ENCODE results near the gene GPC1.
"Not testable (repeated sequence)": the region's sequence is repeated elsewhere in the genome, so short reads cannot be mapped to it uniquely, and the experiment has no call there.

The GPC1 gene

GRCh38 chr2:240469239-240469636, 33.8 kb downstream of the GPC1 start:
- no peak for DNase-seq

DNA sequence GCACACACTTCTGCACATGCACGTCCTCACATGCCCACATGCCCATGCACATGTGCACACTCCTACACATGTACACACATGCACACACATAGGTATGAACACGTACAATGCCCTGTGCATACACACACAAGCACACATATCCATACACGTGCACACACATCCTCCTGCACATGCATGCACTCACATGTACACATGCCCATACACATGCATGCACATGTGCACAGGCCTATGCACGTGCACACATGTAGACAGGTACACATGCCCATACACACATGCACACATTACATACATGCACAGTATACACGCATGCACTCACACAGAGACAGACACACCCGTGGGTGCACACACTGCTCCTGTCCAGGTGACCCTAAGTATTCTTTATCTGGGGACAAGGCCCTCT, 34.3 kb downstream of the GPC1 start:
- no peak for DNase-seq

DNA sequence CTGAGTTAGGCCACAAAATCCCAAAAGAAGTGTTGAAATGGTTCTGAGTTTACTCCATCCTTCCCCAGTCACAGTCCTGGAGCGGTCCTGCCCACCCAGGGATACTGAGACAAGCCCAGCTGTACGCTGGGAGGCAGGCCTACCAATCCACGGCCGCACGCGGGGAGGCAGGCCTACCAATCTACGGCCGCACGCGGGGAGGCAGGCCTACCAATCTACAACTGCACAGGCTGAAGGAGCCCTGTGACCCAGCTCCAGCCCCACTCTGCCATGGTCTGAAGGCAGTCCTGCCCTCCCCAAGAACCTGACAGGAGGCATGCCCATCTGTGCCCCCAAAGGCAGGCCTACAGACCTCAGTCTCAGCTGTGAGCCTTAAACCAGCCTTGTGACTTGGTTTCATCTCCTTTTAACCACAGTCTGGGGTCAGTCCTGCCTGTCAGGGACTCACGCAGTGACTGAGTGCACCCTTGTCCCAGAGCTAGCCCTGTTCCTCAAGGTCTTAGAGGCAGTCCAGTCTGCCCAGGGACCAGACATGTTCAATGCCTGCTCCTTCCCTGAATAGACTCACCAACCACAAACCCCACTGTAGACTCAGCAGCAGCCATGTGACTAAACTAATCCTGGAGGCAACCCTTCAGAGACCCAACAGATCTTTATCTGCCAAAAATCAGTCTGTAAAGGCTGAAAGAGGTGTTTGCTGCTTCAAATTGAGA, 36.8 kb downstream of the GPC1 start:
- no peak for DNase-seq

DNA sequence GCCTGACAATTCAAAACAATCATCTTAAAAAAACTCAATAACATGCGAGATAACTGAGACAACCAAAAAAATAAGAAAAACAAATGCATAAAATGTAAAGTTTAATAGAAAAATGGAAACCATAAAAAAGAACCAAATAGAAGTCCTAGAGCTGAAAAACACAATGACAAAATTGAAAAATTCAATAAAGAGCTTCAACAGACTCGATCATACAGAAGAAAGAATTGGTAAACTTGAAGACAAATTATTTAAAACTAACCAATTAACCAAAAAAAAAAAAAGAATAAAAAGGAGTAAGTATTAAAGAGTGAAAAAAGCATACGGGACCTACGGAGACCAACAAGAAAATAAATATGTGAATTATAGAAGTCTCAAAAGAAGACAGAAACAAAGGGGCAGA, 37.7 kb downstream of the GPC1 start:
- no peak for DNase-seq

DNA sequence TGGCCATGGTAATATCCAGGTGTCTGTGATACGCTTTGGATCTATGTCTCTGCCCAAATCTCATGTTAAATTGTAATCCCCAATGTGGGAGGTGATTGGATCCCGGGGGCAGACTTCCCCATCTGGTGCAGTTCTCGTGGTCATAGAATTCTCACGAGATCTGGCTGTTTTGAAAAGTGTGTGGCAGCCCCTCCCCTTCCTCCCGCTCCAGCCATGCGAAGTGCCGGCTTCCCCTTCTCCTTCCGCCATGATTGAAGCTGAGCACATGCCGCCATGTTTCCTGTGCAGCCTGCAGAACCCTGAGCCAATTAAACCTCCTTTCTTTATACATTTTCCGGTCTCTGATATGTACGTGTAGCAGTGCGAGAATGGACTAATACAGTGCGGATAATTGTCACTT, 42.5 kb downstream of the GPC1 start:
- DNase-seq, result no peak

DNA sequence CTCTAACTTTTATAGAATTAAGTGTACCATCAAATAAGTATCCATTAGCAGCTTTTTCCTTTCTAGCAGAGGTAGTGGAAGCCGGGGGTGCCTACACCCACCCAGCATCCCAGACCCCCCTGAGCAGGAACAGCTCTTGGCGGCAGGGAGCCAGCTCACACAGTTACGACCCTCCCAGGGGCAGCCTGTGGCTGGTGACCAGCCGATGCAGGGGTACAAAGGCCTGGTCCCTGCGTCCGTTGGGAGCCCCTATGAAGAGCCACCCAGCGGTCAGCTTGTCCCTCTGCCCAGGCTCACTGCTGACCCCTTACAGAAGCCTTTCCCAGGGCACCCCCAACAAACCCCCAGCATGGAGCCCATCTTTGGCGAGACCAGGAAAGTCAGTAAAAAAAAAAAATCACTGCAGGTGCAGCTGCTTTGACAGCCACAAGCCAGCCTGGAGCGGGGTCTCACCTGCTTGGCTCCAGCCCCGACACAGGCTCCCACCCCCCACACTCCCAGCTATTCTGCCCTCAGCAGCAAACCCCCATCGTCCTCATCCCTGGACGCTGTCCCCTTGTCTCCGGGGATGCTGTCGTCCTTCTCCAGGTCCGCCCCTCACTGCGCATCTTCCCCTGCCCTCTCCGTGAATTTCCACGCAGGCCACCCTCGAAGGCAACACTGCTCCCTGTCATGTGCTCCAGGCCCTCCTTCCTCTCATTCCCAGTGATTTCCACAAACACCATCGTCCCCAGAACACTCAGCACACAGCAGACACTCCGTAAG, 43.1 kb downstream of the GPC1 start:
- DNase-seq, result no peak

- no peak for DNase-seq
These were observed 43.6 kb downstream of the GPC1 start for GRCh38 chr2:240479111-240479501.

GRCh38 chr2:240480834-240481623, 45.6 kb downstream of the GPC1 start:
- no peak for DNase-seq

DNA sequence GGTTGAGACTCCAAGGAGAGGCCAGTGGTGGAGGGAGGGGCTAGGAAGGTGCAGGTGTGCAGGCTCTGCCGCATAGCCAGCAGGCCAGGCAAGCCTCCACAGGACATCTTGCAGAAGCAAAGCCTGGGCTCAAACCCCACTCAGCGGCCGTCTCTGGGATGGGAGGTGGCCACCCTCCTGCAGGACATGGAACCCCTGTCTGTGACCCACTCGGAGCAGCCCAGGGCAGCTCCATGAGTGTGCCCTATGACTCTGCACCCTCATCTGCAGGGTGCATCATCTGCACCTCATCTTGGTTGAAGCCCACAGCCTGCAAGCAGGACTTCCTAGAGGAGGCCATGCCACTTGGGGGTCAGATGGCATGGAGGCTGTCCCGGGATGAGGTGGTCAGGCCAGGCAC, 46.3 kb downstream of the GPC1 start:
- no peak for DNase-seq

- DNase-seq, result no peak
These were observed 46.7 kb downstream of the GPC1 start for GRCh38 chr2:240482141-240482540.

DNA sequence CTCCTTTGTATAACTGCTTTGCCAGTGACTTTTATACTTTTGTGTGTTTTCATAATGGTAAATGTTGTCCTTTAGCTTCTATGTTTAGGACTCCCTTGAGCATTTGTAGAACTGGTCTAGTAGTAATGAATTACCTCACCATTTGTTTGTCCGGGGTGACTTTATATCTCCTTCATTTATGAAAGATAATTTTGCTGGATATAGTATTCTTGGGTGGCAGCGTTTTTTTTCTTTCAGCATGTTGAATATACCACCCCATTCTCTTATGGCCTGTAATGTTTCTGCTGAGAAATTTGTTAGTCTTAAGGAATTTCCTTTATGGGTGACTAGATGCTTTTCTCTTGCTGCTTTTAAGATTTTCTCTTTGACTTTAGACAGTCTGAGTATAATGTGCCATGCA, 56.0 kb downstream of the GPC1 start:
- DNase-seq, result no peak

DNA sequence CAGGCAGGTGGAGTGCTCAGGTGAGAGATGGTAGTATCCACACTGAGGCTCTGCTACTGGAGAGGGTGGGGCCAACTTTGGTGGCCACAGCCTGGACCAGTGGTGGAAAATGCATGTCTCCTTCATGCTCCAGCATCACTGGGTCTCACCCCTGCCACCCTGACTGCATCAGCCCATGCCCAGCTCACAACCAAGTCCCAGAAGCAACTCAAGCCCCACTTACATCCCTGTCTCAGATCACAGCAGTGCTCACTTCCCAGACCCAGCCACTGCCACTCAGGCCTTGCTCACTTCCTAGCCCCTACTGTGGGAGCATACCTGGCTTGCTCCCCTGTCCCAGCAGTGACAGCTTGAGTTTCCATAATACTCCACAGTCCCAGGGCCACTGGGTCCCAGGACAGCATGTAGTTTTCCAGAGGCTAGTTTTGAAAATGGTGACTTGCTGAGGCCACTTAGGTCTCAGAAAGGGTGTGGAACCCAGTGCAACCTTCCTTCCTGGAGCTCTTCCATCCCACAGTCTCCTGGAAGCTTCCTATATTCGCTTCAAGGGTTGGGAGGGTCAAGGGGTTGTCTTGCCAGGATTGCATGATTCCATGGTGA, 58.8 kb downstream of the GPC1 start:
- DNase-seq, result no peak

DNA sequence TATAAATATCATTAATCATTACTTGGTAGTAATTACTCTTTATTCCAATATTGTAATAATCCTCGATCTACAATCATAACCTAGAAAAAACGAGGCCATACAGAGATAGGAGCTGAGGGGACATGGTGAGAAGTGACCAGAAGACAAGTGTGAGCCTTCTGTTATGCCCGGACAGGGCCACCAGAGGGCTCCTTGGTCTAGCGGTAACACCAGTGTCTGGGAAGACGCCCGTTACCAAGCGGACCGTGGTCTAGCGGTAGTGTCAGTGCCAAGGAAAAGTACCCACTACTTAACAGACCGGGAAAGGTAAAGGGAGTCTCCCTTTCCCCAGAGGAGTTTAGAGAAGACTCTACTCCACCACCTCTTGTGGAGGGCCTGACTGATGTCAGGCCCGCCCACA, 59.5 kb downstream of the GPC1 start:
- DNase-seq, result not testable (repeated sequence)

- not testable (repeated sequence) for DNase-seq
These were observed 61.6 kb downstream of the GPC1 start for GRCh38 chr2:240497082-240497481.

- no peak for DNase-seq
These were observed 62.9 kb downstream of the GPC1 start for GRCh38 chr2:240498171-240498957.

- no peak for DNase-seq
These were observed 63.4 kb downstream of the GPC1 start for GRCh38 chr2:240498958-240499260.

DNA sequence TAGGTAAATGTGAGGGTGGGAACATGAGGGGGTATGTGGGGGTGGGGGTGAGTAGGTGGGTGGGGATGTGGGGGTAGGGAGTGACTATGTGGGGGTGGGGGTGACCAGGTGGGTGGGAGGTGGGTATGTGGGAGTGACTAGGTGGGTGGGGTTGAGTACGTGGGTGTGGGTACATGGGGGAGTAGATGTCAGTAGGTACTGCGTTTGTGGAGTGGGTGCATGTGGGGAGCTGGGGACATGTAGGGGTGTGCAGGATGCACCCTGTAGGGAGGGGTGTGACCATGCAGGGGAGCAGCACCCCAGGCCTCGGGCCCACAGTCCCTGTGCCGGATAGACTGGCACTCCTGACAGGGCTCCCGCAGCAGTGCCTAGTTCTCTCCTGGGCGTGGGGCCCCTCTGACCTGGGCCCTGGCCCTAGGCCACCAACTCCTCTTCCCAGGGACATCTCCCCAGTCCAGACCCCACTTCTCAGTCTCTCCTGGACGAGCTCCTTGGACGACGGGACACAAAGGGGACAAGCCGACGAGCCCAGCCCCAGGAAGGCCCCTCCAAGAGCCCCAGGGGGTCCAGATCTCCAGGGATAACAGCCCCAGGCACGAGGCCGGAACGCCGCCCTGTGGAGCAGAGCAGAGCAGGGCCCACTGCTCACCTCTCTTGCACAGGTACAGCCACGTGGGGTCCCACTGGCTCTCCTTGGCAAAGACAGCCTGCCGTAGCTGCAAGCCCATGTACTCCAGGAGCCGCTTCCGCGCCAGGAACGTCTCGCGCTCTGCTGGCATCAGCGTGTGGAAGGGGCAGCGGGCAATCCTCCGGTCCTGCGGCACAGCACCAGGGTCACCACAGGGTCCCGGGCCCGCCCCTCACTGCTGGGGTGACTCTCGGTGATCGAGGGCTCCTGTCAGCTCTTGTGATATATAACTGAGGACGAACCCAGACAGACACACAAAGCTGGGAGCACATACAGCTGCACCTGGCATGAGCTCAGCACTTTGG, 64.1 kb downstream of the GPC1 start:
- DNase-seq, result no peak

DNA sequence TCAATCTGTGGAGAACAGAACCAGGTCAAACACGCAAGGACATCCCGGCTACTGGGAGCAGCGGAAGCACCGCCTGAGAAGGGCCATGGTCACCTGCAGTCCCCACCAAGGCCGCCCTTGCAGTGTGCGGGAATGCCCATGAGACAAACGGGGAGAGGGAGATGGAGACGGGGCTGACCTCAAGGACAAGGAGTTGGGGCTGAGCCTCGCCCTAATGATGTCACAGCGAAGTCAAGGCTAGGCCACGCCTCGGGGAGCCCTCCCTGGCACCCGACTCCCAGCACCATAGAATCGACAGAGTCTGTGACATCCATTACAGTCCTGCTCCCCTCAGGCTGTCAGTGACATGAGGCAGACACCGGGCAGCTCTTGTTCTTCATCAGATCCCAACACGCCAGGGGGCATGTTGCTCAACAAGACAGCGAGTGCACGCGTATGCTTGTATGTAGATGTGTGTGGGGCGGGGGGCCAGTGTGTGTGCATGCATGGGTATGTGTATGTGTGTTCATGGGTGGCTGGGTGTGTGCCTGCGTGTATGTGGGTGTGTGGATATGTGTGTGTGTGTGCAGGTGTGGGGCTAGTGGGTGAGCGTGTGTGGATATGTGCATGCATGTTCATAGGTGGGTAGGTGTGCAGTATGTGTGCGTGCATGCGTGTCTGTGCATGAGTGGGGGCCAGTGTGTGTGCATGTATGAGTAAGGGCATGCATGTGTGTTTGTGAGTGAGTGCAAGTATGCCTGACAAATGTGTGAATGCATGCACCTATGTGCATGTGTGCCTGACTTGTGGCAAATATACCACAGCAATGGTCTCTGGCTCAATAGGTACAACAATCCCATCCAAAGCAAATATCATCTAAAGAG, 65.3 kb downstream of the GPC1 start:
- DNase-seq, result no peak

DNA sequence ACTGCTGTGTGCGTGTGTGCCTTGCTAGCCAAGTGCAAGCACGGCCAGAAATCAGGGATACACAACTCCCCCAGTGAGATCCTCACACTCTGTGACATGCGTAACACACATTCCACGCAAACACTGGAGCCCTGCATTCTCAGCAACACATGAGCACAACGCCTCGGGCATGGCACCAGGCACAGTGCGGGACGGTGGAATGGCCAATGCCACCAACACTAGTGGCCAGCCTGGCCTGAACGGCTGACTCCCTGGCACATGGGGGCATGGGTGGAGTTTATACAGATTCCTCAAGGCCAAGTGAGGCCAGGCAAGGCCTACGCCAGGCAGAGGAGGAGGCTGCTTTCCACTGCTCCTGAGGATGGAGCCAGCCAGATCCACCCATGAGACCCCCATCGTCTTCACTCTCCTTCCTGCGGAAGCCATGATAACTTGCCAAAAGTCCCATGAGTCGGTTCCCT, 66.1 kb downstream of the GPC1 start:
- no peak for DNase-seq

DNA sequence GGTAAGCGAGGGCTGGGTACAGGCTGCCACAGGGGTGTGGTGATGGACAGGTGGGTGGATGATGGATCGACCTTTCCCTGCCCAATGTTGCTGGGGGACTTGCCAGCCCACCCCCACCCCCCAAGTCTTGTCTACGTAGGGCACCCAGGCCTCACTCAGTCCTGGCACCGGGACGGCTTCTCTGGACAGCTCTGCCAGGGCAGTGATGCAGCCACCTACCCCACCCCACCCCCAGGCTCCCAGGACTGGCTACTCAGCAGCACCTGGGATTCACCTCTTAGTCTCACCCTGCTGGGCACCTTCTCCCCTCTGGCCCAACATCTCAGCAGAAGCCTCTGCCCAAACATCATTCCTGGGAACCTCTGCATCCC, 66.6 kb downstream of the GPC1 start:
- no peak for DNase-seq

Measured in NCI-H1417 treated with DMSO at 0.1 percent for 48 hours (cell line).